ENCODE measurements around the gene TRMT112.
A peak's percentile ranks its signal among the peaks of the same experiment; 100 is the strongest.
"Not testable (repeated sequence)": the region's sequence is repeated elsewhere in the genome, so short reads cannot be mapped to it uniquely, and the experiment has no call there.

Gene TRMT112

DNA sequence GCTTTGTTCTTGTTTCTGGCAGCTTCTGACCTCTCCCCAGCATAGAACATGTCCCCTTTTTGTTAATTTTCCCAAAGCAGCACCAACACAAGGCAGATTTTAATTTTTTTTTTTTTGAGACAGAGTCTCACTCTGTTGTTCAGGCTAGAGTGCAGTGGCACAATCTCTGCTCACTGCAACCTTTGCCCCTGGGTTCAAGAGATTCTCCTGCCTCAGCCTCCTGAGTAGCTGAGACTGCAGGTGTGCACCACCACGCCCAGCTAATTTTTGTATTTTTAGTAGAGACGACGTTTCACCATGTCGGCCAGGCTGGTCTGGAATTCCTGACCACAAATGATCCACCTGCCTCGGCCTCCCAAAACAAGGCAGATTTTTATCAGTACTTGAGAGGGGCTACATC lies 9.6 kb downstream of the TRMT112 start:
- H3K36me3 ChIP-seq (ENCODE audit: control insufficient read depth, insufficient read depth, low read length); DNase-seq; H3K27ac ChIP-seq (ENCODE audit: insufficient read depth, low read length, poor library complexity, severe bottlenecking); H3K4me3 ChIP-seq (ENCODE audit: insufficient read depth, low read depth, low read length, poor library complexity, severe bottlenecking); H3K27me3 ChIP-seq (replicated peaks; ENCODE audit: control insufficient read depth, insufficient read depth, low read length, poor library complexity, severe bottlenecking); H3K9me3 ChIP-seq (ENCODE audit: control insufficient read depth, low read length): not testable (repeated sequence)
- peaks cover 19% of the 10 kb centered on the region for H3K4me1 ChIP-seq (ENCODE audit: control insufficient read depth, insufficient read depth, low read length, poor library complexity, severe bottlenecking)

DNA sequence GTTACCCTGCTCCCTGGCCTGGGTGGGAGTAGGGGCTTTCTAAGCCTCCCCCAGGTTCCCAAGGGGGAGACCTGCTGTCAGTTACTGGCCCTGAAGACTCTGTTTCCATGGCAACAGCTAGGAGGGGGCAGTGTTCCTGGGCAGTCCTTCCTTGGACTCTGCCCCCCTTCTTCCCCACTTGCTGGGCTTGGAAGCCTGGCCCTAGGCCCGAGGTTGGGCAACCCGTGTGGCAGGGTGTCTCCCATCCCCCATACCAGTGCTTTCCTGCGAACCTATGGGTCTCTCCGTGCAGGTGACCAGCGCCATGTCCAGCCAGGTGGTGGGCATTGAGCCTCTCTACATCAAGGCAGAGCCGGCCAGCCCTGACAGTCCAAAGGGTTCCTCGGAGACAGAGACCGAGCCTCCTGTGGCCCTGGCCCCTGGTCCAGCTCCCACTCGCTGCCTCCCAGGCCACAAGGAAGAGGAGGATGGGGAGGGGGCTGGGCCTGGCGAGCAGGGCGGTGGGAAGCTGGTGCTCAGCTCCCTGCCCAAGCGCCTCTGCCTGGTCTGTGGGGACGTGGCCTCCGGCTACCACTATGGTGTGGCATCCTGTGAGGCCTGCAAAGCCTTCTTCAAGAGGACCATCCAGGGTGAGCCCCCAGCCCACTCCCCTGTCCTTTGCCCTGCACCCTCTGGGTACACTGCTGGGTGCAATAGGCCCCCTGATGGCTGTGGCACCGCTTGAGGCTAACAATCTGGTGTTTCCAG lies 10.3 kb downstream of the TRMT112 start:
- DNase-seq, result no peak
- no peaks in the 10 kb centered on the region for H3K27me3 ChIP-seq (replicated peaks; ENCODE audit: control insufficient read depth, insufficient read depth, low read length, poor library complexity, severe bottlenecking)
- no peaks in the 10 kb centered on the region for H3K36me3 ChIP-seq (ENCODE audit: control insufficient read depth, insufficient read depth, low read length)
- H3K9me3 ChIP-seq (ENCODE audit: control insufficient read depth, low read length), result no peaks in the 10 kb centered on the region
- H3K4me3 ChIP-seq (ENCODE audit: insufficient read depth, low read depth, low read length, poor library complexity, severe bottlenecking), result no peak overlapping the region
- peak overlapping the region; percentile 67 for H3K27ac ChIP-seq (ENCODE audit: insufficient read depth, low read length, poor library complexity, severe bottlenecking)
- H3K4me1 ChIP-seq (ENCODE audit: control insufficient read depth, insufficient read depth, low read length, poor library complexity, severe bottlenecking), result peaks cover 19% of the 10 kb centered on the region

GRCh38 chr11:64306563-64306875 lies 10.8 kb downstream of the TRMT112 start:
- peak overlapping the region; percentile 65 for H3K4me3 ChIP-seq (ENCODE audit: insufficient read depth, low read depth, low read length, poor library complexity, severe bottlenecking)
- no peaks in the 10 kb centered on the region for H3K9me3 ChIP-seq (ENCODE audit: control insufficient read depth, low read length)
- H3K4me1 ChIP-seq (ENCODE audit: control insufficient read depth, insufficient read depth, low read length, poor library complexity, severe bottlenecking), result peaks cover 21% of the 10 kb centered on the region
- no peak for DNase-seq
- H3K27ac ChIP-seq (ENCODE audit: insufficient read depth, low read length, poor library complexity, severe bottlenecking), result peak overlapping the region; percentile 67
- no peaks in the 10 kb centered on the region for H3K36me3 ChIP-seq (ENCODE audit: control insufficient read depth, insufficient read depth, low read length)
- peaks cover 4% of the 10 kb centered on the region for H3K27me3 ChIP-seq (replicated peaks; ENCODE audit: control insufficient read depth, insufficient read depth, low read length, poor library complexity, severe bottlenecking)

DNA sequence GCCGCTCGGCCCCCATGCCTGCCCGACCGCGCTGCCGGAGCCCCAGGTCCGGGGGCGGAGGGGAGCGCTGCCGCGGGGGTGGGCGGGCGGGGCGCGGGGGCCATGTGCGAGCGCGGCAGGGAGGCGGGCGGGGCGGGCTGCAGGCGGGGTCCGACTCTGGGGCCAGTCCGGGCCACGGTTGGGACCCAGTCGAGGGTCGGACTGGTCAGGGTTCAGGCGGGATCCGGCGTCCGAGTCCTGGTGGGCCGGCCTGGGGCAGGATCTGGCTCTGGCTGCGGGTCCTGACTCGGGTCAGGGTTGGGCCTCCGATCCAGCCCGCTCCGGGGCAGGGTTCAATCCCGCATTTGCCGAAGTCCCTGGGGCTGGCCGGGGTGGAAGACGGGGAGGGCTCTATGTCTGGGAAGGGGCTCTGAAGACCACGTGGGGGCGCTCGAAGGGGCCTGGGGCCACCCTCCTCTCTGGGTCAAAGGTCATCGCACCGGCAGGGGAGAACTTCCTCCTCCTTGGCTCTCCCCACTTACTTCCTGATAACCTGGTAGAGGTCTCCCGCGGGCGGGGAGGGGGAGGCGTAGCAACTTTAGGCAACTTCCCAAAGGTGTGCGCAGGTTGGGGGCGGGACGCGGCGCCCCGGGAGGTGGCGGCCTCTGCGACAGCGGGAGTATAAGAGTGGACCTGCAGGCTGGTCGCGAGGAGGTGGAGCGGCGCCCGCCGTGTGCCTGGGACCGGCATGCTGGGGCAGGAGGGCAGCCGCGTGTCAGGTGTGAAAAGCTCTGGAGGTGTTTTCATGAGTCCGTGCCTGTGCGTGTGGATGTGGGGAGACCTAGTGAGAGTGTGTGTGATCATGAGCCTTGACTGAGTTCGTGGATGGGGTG lies 11.4 kb downstream of the TRMT112 start:
- Histone ChIP-seq H3K27ac (ENCODE audit: insufficient read depth, low read length, poor library complexity, severe bottlenecking) (peak overlapping the region; percentile 67), H3K4me1 (ENCODE audit: control insufficient read depth, insufficient read depth, low read length, poor library complexity, severe bottlenecking) (peaks cover 25% of the 10 kb centered on the region), H3K4me3 (ENCODE audit: insufficient read depth, low read depth, low read length, poor library complexity, severe bottlenecking) (peak overlapping the region; percentile 65), H3K9me3 (ENCODE audit: control insufficient read depth, low read length) (no peaks in the 10 kb centered on the region), H3K36me3 (ENCODE audit: control insufficient read depth, insufficient read depth, low read length) (no peaks in the 10 kb centered on the region), H3K27me3 (replicated peaks; ENCODE audit: control insufficient read depth, insufficient read depth, low read length, poor library complexity, severe bottlenecking) (peaks cover 10% of the 10 kb centered on the region)
- DNase-seq, result peak; percentile 50 to 67 (median 61)

DNA sequence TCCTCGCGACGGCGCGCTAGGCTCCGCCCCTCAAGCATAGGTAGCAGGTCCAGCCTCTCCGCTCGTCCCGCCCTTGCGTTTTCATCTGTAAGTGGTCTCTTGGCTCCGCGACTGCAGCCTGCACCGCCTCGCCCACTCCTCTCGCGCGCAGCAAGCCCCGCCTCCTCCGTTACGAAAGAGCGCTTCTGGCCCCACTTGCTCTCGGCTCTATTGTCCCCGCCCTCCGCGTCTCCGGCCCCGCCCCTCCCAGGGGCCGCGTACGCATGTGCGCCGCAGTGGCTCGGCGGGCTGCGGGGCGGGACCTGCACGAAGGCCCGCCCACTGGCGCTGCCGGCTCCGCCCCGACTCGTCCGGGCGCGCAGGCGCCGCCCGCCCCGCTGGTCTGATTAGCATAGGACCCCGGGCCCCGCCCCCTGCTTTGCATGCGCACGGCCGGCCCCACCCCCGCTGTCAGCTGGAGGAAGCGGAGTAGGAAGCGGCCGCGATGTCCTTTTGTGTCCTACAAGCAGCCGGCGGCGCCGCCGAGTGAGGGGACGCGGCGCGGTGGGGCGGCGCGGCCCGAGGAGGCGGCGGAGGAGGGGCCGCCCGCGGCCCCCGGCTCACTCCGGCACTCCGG lies 12.2 kb downstream of the TRMT112 start, which contains the start of gene ESRRA:
Gene ESRRA, plus strand, starts transcription at position 450 of the 616 bp plus-strand sequence. CDS start 1,656 bp downstream, outside the sequence.
- peak within 1 kb of the TSS; percentile 88 for H3K27ac ChIP-seq (ENCODE audit: insufficient read depth, low read length, poor library complexity, severe bottlenecking)
- DNase-seq, result peak; percentile 98 to 100 (median 99)
- H3K4me3 ChIP-seq (ENCODE audit: insufficient read depth, low read depth, low read length, poor library complexity, severe bottlenecking), result peak within 1 kb of the TSS; percentile 81
- H3K27me3 ChIP-seq (replicated peaks; ENCODE audit: control insufficient read depth, insufficient read depth, low read length, poor library complexity, severe bottlenecking), result peaks cover 17% of the 10 kb centered on the region
- H3K4me1 ChIP-seq (ENCODE audit: control insufficient read depth, insufficient read depth, low read length, poor library complexity, severe bottlenecking), result peaks cover 32% of the 10 kb centered on the region
- no peaks in the 10 kb centered on the region for H3K36me3 ChIP-seq (ENCODE audit: control insufficient read depth, insufficient read depth, low read length)
- H3K9me3 ChIP-seq (ENCODE audit: control insufficient read depth, low read length), result no peaks in the 10 kb centered on the region

- Histone ChIP-seq H3K27me3 (replicated peaks; ENCODE audit: control insufficient read depth, insufficient read depth, low read length, poor library complexity, severe bottlenecking) (peaks cover 24% of the 10 kb centered on the region), H3K27ac (ENCODE audit: insufficient read depth, low read length, poor library complexity, severe bottlenecking) (peak overlapping the region; percentile 88), H3K4me1 (ENCODE audit: control insufficient read depth, insufficient read depth, low read length, poor library complexity, severe bottlenecking) (peaks cover 39% of the 10 kb centered on the region), H3K4me3 (ENCODE audit: insufficient read depth, low read depth, low read length, poor library complexity, severe bottlenecking) (peak overlapping the region; percentile 81), H3K9me3 (ENCODE audit: control insufficient read depth, low read length) (no peaks in the 10 kb centered on the region), H3K36me3 (ENCODE audit: control insufficient read depth, insufficient read depth, low read length) (no peaks in the 10 kb centered on the region)
- DNase-seq, result peak; percentile 77 to 88 (median 82)
These were observed 12.9 kb downstream of the TRMT112 start for GRCh38 chr11:64304316-64305072.

DNA sequence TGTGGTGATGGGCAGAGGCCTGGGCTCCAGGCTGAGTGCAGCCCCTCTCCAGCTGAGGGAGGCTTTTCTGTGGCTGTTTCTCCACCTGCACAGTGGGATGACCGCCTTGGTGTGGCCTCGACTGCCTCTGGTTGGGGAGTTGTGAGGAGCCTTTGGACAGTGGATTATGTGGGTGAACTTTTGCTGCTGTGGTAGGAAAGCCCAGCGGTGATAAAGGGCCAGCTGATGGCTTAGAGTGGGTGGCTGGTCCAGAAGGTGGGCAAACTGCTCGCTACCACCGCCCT lies 13.4 kb downstream of the TRMT112 start:
- H3K27me3 ChIP-seq (replicated peaks; ENCODE audit: control insufficient read depth, insufficient read depth, low read length, poor library complexity, severe bottlenecking), result peaks cover 29% of the 10 kb centered on the region
- peaks cover 44% of the 10 kb centered on the region for H3K4me1 ChIP-seq (ENCODE audit: control insufficient read depth, insufficient read depth, low read length, poor library complexity, severe bottlenecking)
- H3K9me3 ChIP-seq (ENCODE audit: control insufficient read depth, low read length), result no peaks in the 10 kb centered on the region
- peak overlapping the region; percentile 88 for H3K27ac ChIP-seq (ENCODE audit: insufficient read depth, low read length, poor library complexity, severe bottlenecking)
- no peak for DNase-seq
- peak overlapping the region; percentile 81 for H3K4me3 ChIP-seq (ENCODE audit: insufficient read depth, low read depth, low read length, poor library complexity, severe bottlenecking)
- H3K36me3 ChIP-seq (ENCODE audit: control insufficient read depth, insufficient read depth, low read length), result no peaks in the 10 kb centered on the region

- Histone ChIP-seq H3K4me3 (ENCODE audit: insufficient read depth, low read depth, low read length, poor library complexity, severe bottlenecking) (peak overlapping the region; percentile 81), H3K36me3 (ENCODE audit: control insufficient read depth, insufficient read depth, low read length) (no peaks in the 10 kb centered on the region), H3K27ac (ENCODE audit: insufficient read depth, low read length, poor library complexity, severe bottlenecking) (peak overlapping the region; percentile 88), H3K27me3 (replicated peaks; ENCODE audit: control insufficient read depth, insufficient read depth, low read length, poor library complexity, severe bottlenecking) (peaks cover 35% of the 10 kb centered on the region), H3K4me1 (ENCODE audit: control insufficient read depth, insufficient read depth, low read length, poor library complexity, severe bottlenecking) (peaks cover 45% of the 10 kb centered on the region), H3K9me3 (ENCODE audit: control insufficient read depth, low read length) (no peaks in the 10 kb centered on the region)
- no peak for DNase-seq
These were observed 14.0 kb downstream of the TRMT112 start for GRCh38 chr11:64303109-64304031.

All from effector memory CD4-positive, alpha-beta T cell (primary cell).